Peyer's patch (tissue), 4 donors: ENCODE measurements around the gene PDE8B. TPM values are rescaled to one million over a fixed set of nuclear protein-coding genes. Genes with fewer than 3 reads are reported as not detected.

Experiments used
- DNase-seq, 3 donors: peaks; one replicate each; pipeline ENCODE4 v3.0.0-alpha.2; 2017 to 2019
- H3K27ac ChIP-seq, 4 donors: fragments of 200-600 bp; sonication (generic); one replicate each; pipeline ENCODE4 v1.5.1; 2016 to 2019
- H3K27me3 ChIP-seq, 2 donors: fragments of 200-600 bp; sonication (generic); one replicate each; pipeline ENCODE4 v1.5.1; 2019
- H3K36me3 ChIP-seq, 3 donors: fragments of 200-600 bp; sonication (generic); one replicate each; pipeline ENCODE4 v1.5.1; 2016 to 2019
- H3K4me1 ChIP-seq, 4 donors: fragments of 200-600 bp; sonication (generic); one replicate each; pipeline ENCODE4 v1.5.1; 2016 to 2019
- H3K4me3 ChIP-seq, 4 donors: fragments of 200-600 bp; sonication (generic); 1 replicate in 3 of 4; 2 replicates in 1 of 4; pipeline ENCODE4 v1.5.1; 2016 to 2019; ENCODE audit warnings: mild to moderate bottlenecking in 1 of 4
- H3K9me3 ChIP-seq, 4 donors: fragments of 200-600 bp; sonication (generic); one replicate each; pipeline ENCODE4 v1.5.1; 2016 to 2019; ENCODE audit warnings: mild to moderate bottlenecking in 1 of 4
- POLR2A ChIP-seq, 2 donors: fragments of 450-650 bp; IDR thresholded peaks; one replicate each; pipeline ENCODE4 v1.5.1; 2017; ENCODE audit warnings: antibody characterized with exemption in 2 of 2, mild to moderate bottlenecking in 2 of 2, moderate library complexity in 2 of 2
- total RNA-seq, 4 donors: library from RNA; depleted of rRNA; stranded (reverse); fragments of >200 nt; gene quantifications; one replicate each; pipeline ENCODE4 v1.1.0, GENCODE V29; 2016
- TF ChIP-seq, protein P1 (sequence below), 6 experiments: fragments of 450-650 bp in 4 of 6; fragments of 200-600 bp in 2 of 6; sonication (generic) in 1 of 6; IDR thresholded peaks; one replicate each; pipeline ENCODE4 v1.5.1; 2017 to 2019; ENCODE audit warnings: antibody characterized with exemption in 6 of 6, mild to moderate bottlenecking in 3 of 6, moderate library complexity in 1 of 6

PDE8B gene
- total RNA-seq, 4 donors from 2014 or later: 0.94 to 3.1 (median 1.9) TPM

DNA sequence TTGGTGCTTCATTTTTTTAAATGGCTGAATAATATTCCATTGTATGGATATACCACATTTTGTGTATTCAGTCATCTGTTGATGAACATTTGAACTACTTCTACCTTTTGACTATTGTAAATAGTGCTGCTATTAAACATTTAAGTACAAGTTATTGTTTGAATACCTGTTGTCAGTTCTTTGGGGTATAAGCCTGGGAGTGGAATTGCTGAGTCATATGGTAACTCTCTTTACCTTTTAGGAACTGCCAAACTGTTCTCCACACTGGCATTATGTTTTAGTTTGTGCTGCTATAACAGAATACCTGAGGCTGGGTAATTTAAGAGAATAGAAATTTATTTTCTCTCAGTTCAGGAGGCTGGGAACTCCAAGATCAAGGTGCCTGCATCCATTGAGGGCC, 15.7 kb upstream of the PDE8B start:
- H3K36me3 ChIP-seq: no peaks in the 10 kb centered on the region
- H3K4me3 ChIP-seq: no peak overlapping the region
- H3K27ac ChIP-seq: no peak overlapping the region
- DNase-seq: no peak
- no peak for TF ChIP-seq POLR2A (IDR thresholded peaks at IDR 0.05)
- TF ChIP-seq, protein P1, sequence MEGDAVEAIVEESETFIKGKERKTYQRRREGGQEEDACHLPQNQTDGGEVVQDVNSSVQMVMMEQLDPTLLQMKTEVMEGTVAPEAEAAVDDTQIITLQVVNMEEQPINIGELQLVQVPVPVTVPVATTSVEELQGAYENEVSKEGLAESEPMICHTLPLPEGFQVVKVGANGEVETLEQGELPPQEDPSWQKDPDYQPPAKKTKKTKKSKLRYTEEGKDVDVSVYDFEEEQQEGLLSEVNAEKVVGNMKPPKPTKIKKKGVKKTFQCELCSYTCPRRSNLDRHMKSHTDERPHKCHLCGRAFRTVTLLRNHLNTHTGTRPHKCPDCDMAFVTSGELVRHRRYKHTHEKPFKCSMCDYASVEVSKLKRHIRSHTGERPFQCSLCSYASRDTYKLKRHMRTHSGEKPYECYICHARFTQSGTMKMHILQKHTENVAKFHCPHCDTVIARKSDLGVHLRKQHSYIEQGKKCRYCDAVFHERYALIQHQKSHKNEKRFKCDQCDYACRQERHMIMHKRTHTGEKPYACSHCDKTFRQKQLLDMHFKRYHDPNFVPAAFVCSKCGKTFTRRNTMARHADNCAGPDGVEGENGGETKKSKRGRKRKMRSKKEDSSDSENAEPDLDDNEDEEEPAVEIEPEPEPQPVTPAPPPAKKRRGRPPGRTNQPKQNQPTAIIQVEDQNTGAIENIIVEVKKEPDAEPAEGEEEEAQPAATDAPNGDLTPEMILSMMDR (IDR thresholded peaks at IDR 0.05): no peak
- no peaks in the 10 kb centered on the region for H3K27me3 ChIP-seq
- H3K4me1 ChIP-seq: no peaks in the 10 kb centered on the region
- no peaks in the 10 kb centered on the region for H3K9me3 ChIP-seq

DNA sequence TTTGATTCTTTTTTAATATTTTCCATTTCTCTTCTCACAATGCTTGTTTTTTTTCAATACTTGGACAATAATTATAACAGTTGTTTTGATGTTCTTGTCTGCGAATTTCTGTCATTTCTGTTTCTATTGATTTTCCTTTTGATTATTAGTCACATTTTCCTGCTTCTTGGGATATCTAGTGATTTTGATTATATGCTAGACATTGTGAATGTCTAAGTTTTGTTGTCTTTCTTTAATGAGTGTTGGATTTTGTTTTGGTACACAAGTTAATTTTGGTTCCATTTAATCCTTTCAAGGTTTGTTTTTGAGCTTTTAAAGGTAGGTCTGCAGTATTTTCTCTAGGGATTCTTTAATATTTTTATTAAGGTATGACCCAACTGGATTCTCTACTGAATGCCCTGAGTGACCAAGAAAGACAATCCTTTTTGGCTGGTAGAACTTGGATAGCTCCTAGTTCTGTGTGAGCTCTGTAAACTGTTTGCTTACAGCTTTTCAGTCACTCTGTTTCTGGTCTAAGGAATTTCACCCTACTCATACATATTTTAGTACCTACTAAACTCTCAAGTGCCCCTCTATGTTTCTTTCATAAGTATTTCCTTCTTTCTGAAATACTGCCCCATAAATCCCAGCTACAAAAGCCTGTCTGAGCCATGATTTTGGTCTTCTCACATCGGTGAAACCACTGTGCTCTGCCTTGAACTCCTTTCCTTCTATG, 12.5 kb upstream of the PDE8B start:
- Histone ChIP-seq H3K27ac (no peak overlapping the region), H3K4me3 (no peak overlapping the region), H3K4me1 (no peaks in the 10 kb centered on the region), H3K36me3 (no peaks in the 10 kb centered on the region), H3K9me3 (no peaks in the 10 kb centered on the region), H3K27me3 (no peaks in the 10 kb centered on the region)
- no peak for DNase-seq
- TF ChIP-seq POLR2A (IDR thresholded peaks at IDR 0.05): no peak
- TF ChIP-seq, protein P1 (IDR thresholded peaks at IDR 0.05): no peak

DNA sequence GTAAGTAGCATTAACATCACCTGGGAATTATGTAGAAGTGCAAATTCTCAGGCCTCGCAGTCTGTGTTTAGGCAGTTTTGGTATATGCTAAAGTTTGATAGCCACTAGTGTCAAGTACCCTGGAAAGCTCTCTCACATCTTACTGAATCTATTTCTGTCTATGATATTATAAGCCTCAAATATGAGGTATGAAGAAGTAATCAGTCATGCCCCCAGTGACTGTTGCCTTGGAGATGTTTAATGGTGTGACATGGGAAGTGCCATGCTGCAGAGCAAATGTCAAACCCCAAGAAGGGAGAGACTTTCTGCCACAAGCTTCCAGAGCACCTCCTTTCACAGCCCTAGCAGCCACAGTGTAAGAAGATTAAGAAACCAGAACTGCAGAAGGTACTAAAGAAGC, 9.8 kb upstream of the PDE8B start:
- Histone ChIP-seq H3K4me1 (no peaks in the 10 kb centered on the region), H3K9me3 (no peaks in the 10 kb centered on the region), H3K4me3 (no peak overlapping the region), H3K27me3 (no peaks in the 10 kb centered on the region), H3K36me3 (no peaks in the 10 kb centered on the region), H3K27ac (no peak overlapping the region)
- no peak for DNase-seq
- TF ChIP-seq POLR2A (IDR thresholded peaks at IDR 0.05): no peak
- TF ChIP-seq, protein P1 (IDR thresholded peaks at IDR 0.05): no peak

DNA sequence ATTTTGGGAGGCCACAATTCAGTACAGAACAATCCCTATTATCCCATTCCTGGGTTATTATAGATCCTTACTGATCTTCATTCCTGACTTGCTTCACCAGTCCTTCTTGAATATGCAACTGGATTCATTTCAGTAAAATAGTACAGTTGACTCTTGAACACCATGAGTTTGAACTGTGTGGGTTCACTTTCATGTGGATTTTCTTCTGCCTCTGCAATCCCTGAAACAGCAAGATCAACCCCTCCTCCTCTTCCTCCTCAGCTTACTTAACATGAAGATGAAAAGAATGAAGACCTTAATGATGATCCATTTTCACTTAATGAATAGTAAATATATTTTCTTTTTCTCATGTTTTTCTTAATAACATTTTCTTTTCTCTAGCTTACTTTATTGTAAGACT, 8.3 kb upstream of the PDE8B start:
- no peaks in the 10 kb centered on the region for H3K9me3 ChIP-seq
- H3K36me3 ChIP-seq: no peaks in the 10 kb centered on the region
- no peaks in the 10 kb centered on the region for H3K4me1 ChIP-seq
- no peak for DNase-seq
- H3K27me3 ChIP-seq: no peaks in the 10 kb centered on the region
- H3K4me3 ChIP-seq: no peak overlapping the region
- TF ChIP-seq POLR2A (IDR thresholded peaks at IDR 0.05): no peak
- TF ChIP-seq, protein P1 (IDR thresholded peaks at IDR 0.05): no peak
- no peak overlapping the region for H3K27ac ChIP-seq

DNA sequence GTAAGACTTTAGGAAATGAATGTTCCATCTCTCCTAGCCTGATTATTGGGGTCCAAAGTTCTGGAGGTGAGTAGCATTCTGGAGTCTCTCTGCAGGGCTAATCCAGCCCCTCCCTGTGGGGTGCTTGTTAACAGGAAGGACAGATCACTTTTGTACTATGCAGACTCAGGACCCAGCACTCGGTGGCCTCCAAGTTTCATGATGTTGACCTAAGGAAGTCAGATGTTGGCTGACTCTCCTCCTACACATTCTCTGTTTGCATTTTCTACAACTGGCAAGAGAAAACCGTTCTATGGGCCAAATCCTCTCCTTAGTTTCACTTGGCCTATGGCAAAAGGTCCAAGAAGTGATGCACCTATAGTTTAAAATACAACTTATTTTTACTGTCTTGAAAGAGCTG, 5.5 kb upstream of the PDE8B start:
- TF ChIP-seq, protein P1 (IDR thresholded peaks at IDR 0.05): no peak
- no peak for TF ChIP-seq POLR2A (IDR thresholded peaks at IDR 0.05)
- Histone ChIP-seq H3K9me3 (no peaks in the 10 kb centered on the region), H3K27me3 (peaks cover 0 to 4% of the 10 kb centered on the region in 2 donors), H3K36me3 (no peaks in the 10 kb centered on the region), H3K27ac (no peak overlapping the region), H3K4me3 (no peak overlapping the region), H3K4me1 (no peaks in the 10 kb centered on the region)
- no peak for DNase-seq
